Right lobe of liver (tissue), 6 donors: ENCODE measurements around the gene COL18A1. TPM values are rescaled to one million over a fixed set of nuclear protein-coding genes. Genes with fewer than 3 reads are reported as not detected.

Experiments used
- ATAC-seq, 4 donors: fragments of 200-7000 bp; cut with Tn5 transposase; one replicate each; pipeline ENCODE4 v1.9.1; 2020; ENCODE audit warnings: mild to moderate bottlenecking in 4 of 4, moderate library complexity in 4 of 4
- DNase-seq, 3 donors: peaks; one replicate each; pipeline ENCODE4 v3.0.0-alpha.2; 2020
- H3K27ac ChIP-seq, 3 donors: fragments of 200-600 bp; one replicate each; pipeline ENCODE4 v1.8.0; 2022
- H3K27me3 ChIP-seq, 2 donors: fragments of 200-600 bp; one replicate each; pipeline ENCODE4 v1.8.0; 2022
- H3K36me3 ChIP-seq, 4 donors: fragments of 200-600 bp; sonication (generic) in 1 of 4; one replicate each; pipeline versions ENCODE4 v1.5.1 to v1.8.0; 2017 to 2022; ENCODE audit warnings: control low read depth in 1 of 4
- H3K4me1 ChIP-seq, 4 donors: fragments of 200-600 bp; sonication (generic) in 1 of 4; one replicate each; pipeline versions ENCODE4 v1.5.1 to v1.8.0; 2017 to 2022; ENCODE audit warnings: control low read depth in 1 of 4
- H3K4me3 ChIP-seq, 3 donors: fragments of 200-600 bp; one replicate each; pipeline ENCODE4 v1.8.0; 2022
- H3K9me3 ChIP-seq, 4 donors: fragments of 200-600 bp; sonication (generic) in 1 of 4; one replicate each; pipeline versions ENCODE4 v1.5.1 to v1.8.0; 2017 to 2022; ENCODE audit warnings: control low read depth in 1 of 4
- POLR2A ChIP-seq: fragments of 450-650 bp; IDR thresholded peaks from one replicate; pipeline ENCODE4 v1.6.1; 2017; ENCODE audit warnings: antibody characterized with exemption, mild to moderate bottlenecking
- WGBS: methylation state at CpG from one replicate; pipeline ENCODE4 v1.1.6; 2018; ENCODE audit warnings: low coverage, low lambda C conversion rate; ENCODE audit not compliant: insufficient coverage; ENCODE audit errors: missing lambda C conversion rate; 5-methylcytosine and 5-hydroxymethylcytosine counted together
- intact Hi-C, 2 donors: fragments of 100-400 bp; cut with DNase I; formaldehyde crosslinking; loops; one replicate each; pipeline versions ENCODE4 v1.11.2 to v1.14.1; 2022
- total RNA-seq, 6 experiments: library from RNA; depleted of rRNA in 2 of 6; stranded (reverse); fragments of >200 nt in 2 of 6; fragmentation: NEBNext Ultra II Directional in 3 of 6; extraction: Animal tissue kit (Norgen Biotek cat#: 25700) in 3 of 6; gene quantifications; one replicate each; pipeline versions ENCODE4 v1.1.0 to v1.2.4, GENCODE V29; 2016 to 2023
- TF ChIP-seq, protein P1 (sequence below), 4 donors: fragments of 200-600 bp in 3 of 4; fragments of 450-650 bp in 1 of 4; IDR thresholded peaks; one replicate each; pipeline versions ENCODE4 v1.5.1 to v1.8.0; 2016 to 2022; ENCODE audit warnings: antibody characterized with exemption in 4 of 4, mild to moderate bottlenecking in 2 of 4
- donor health status: DM: no; HTN: yes; CAD: no.
- donor health status: DM: no; HTN: no; CAD: no.
- donor health status: DM: no; HTN: no; CAD: no.
- donor health status: DM: no; HTN: yes; CAD: no.
- donor health status: DM: no; HTN: yes; CAD: no.

The COL18A1 gene
- total RNA-seq, 6 experiments from 2014 or later, result 261 to 487 (median 297) TPM

DNA sequence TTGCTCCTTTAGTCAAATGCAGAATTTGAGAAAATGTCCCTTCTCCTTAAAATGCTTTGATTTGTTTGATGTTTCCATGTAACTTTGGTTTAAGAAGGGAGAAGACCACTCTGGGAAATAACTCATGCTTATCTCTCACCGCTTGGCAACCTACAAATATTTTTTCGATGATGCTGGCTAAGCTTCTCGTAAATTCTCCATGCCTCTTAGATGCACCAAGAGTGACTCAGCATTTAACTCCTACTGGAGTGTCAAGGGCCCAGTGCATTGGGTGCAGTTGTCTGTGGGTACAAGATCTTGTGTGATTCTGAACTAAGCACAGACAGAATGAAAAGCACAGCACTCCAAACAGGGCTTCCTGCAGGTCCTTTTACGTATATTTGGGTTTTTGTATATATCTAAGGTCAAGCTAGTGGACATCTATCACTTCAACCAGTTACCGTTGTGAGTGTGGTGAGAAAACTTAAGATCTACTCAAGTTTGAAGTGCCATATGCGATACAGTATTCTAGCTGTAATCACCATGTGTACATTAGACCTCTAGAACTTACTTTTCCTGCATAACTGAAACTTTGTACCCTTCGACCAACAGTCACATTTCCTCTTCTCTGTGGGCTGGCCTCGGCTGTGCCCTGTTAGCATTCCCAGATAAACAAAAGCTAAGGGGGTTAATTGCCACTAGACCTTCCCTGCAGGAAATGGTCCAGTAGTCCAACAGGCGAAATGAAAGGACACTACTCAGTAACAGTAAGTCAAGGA is 55.8 kb downstream of the COL18A1 start:
- no peaks in the 10 kb centered on the region for H3K27me3 ChIP-seq
- ATAC-seq (peak; percentile 16 to 50 (median 22)), DNase-seq (peak in 1 of 3 donors; percentile 24)
- intact Hi-C loops, result no loop called here
- peak overlapping the region in 2 of 3 donors; percentile 3 to 79 for H3K4me3 ChIP-seq
- peak overlapping the region; percentile 9 to 47 (median 44) for H3K27ac ChIP-seq
- WGBS, result 35% methylated on average over 9 of the region's 9 CpGs
- H3K9me3 ChIP-seq, result no peaks in the 10 kb centered on the region
- TF ChIP-seq, protein P1, sequence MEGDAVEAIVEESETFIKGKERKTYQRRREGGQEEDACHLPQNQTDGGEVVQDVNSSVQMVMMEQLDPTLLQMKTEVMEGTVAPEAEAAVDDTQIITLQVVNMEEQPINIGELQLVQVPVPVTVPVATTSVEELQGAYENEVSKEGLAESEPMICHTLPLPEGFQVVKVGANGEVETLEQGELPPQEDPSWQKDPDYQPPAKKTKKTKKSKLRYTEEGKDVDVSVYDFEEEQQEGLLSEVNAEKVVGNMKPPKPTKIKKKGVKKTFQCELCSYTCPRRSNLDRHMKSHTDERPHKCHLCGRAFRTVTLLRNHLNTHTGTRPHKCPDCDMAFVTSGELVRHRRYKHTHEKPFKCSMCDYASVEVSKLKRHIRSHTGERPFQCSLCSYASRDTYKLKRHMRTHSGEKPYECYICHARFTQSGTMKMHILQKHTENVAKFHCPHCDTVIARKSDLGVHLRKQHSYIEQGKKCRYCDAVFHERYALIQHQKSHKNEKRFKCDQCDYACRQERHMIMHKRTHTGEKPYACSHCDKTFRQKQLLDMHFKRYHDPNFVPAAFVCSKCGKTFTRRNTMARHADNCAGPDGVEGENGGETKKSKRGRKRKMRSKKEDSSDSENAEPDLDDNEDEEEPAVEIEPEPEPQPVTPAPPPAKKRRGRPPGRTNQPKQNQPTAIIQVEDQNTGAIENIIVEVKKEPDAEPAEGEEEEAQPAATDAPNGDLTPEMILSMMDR (IDR thresholded peaks at IDR 0.05), result no peak
- no peak for TF ChIP-seq POLR2A
- H3K36me3 ChIP-seq, result peaks cover 0 to 14% (median 0%) of the 10 kb centered on the region in 4 donors
- peaks cover 0 to 59% (median 33%) of the 10 kb centered on the region in 4 donors for H3K4me1 ChIP-seq

DNA sequence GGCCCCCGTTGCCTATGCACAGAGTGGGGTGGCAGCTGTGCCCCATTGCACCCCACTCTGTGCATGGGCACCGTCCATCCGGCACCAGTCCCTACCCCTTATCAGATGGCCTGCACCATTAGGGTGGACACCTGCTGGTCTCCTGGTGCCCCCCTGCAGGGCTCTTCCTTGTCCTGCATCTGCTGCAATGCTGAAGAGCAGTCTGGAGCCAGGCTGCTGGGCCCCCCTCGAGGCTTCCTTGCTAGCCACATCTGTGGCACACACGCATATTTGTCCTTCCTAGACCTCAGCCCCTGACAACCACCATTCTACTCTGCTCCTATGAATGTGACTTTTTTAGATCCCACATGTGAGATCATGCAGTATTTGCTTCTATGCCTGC is 56.4 kb downstream of the COL18A1 start:
- Histone ChIP-seq H3K36me3 (peaks cover 0 to 14% (median 0%) of the 10 kb centered on the region in 4 donors), H3K4me1 (peaks cover 0 to 65% (median 35%) of the 10 kb centered on the region in 4 donors), H3K27ac (peak overlapping the region; percentile 9 to 44 (median 9)), H3K9me3 (no peaks in the 10 kb centered on the region), H3K27me3 (no peaks in the 10 kb centered on the region), H3K4me3 (peak overlapping the region in 2 of 3 donors; percentile 3 to 10)
- intact Hi-C loops, result no loop called here
- TF ChIP-seq POLR2A, result no peak
- TF ChIP-seq, protein P1 (IDR thresholded peaks at IDR 0.05), result no peak
- 46% methylated on average over 3 of the region's 5 CpGs for WGBS
- ATAC-seq (no peak), DNase-seq (no peak)

DNA sequence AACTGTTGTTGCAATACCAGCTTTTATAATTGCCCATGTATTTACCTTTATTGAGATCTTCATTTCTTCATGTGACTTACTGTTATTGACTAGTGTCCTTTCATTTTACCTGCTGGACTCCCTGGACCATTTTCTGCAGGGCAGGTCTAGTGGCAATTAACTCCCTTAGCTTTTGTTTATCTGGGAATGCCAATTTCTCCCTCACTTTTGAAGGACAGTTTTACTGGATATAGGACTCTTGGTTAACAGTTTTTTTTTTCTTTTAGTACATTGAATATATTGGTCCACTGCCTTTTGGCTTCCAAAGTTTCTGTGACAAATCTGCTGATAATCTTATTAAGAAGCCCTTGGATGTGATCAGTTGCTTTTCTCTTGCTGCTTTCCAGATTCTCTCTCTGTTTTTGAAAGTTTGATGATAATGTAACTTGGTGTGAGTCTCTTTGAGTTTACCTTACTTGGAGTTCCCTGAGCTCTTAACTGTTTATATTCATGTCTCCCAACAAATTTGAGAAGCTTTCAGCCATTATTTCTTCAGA is 56.9 kb downstream of the COL18A1 start:
- no peak for ATAC-seq
- intact Hi-C loops, result no loop called here
- TF ChIP-seq POLR2A, result no peak
- peaks cover 0 to 14% (median 0%) of the 10 kb centered on the region in 4 donors for H3K36me3 ChIP-seq
- DNase-seq, result no peak
- no peaks in the 10 kb centered on the region for H3K27me3 ChIP-seq
- H3K4me1 ChIP-seq, result peaks cover 0 to 69% (median 37%) of the 10 kb centered on the region in 4 donors
- no peaks in the 10 kb centered on the region for H3K9me3 ChIP-seq
- H3K27ac ChIP-seq, result no peak overlapping the region
- no peak overlapping the region for H3K4me3 ChIP-seq

DNA sequence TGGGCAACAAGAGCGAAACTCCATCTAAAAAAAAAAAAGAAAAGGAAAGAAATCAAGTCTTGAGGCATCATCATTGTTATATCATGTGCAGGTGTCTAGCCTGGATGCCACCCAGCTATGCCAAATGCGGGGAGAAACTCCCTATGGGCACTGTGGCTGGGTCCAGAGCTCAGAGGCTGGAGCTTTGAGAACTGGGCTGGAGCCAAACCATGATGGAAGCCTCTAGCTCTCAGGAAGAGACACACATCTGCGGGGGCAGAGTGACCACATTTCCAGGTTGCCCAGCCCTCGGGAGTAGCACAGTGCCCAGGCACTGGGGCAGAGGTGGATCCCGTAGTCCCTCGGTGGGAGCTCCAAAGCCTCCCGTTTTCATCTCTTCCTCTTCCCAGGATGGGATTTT is 58.9 kb downstream of the COL18A1 start:
- Histone ChIP-seq H3K9me3 (no peaks in the 10 kb centered on the region), H3K27ac (no peak overlapping the region), H3K27me3 (no peaks in the 10 kb centered on the region), H3K4me3 (no peak overlapping the region), H3K36me3 (peaks cover 0 to 25% (median 2%) of the 10 kb centered on the region in 4 donors), H3K4me1 (peaks cover 0 to 87% (median 45%) of the 10 kb centered on the region in 4 donors)
- intact Hi-C loops, result no loop called here
- DNase-seq, result peak in 2 of 3 donors; percentile 13 to 45
- WGBS, result 80% methylated on average over 1 of the region's 7 CpGs
- no peak for TF ChIP-seq POLR2A
- TF ChIP-seq, protein P1 (IDR thresholded peaks at IDR 0.05), result no peak
- no peak for ATAC-seq

DNA sequence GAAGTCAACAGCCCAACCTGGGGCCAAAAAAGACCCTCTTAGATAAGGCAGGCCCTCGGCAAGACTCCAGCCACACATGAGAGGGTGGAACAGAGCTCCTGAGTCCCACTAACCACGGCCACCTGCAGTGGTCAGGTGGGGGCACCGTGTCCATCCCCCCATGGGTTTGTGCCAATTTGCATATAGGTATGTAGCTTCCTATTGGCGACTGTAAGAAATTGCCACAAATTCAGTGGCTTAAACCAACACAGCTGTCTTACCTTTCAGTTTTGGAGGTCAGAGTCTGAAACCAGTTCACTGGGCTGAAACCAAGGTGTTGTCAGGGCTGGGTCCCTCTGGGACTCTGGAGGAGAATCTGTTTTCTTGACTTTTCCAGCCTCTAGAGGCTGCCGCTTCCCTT is 59.3 kb downstream of the COL18A1 start:
- no peak overlapping the region for H3K4me3 ChIP-seq
- H3K4me1 ChIP-seq, result peaks cover 0 to 87% (median 47%) of the 10 kb centered on the region in 4 donors
- ATAC-seq (no peak), DNase-seq (peak in 2 of 3 donors; percentile 14 to 26)
- no peak for TF ChIP-seq POLR2A
- TF ChIP-seq, protein P1 (IDR thresholded peaks at IDR 0.05), result no peak
- intact Hi-C loops, result no loop called here
- H3K9me3 ChIP-seq, result no peaks in the 10 kb centered on the region
- peaks cover 0 to 26% (median 4%) of the 10 kb centered on the region in 4 donors for H3K36me3 ChIP-seq
- no peak overlapping the region for H3K27ac ChIP-seq
- H3K27me3 ChIP-seq, result no peaks in the 10 kb centered on the region
- 86% methylated on average over 4 of the region's 5 CpGs for WGBS
